GM18909 (cell line): ENCODE data around the gene DNAJB8.

Source experiments
- ATAC-seq: cut with Tn5 transposase; IDR thresholded peaks from one replicate; pipeline ENCODE4 v1.9.1; 2021; ENCODE audit warnings: mild to moderate bottlenecking; ENCODE audit not compliant: unreplicated experiment, poor library complexity

DNAJB8 gene

GRCh38 chr3:128484404-128485281 is 18.0 kb upstream of the DNAJB8 start:
- no peak for ATAC-seq

- no peak for ATAC-seq
Measured at GRCh38 chr3:128483657-128484403, 17.1 kb upstream of the DNAJB8 start.

- ATAC-seq: no peak
Measured at GRCh38 chr3:128482666-128483656, 16.3 kb upstream of the DNAJB8 start.

GRCh38 chr3:128482175-128482574 is 15.5 kb upstream of the DNAJB8 start:
- ATAC-seq: no peak

GRCh38 chr3:128481438-128481942 is 14.8 kb upstream of the DNAJB8 start:
- ATAC-seq: no peak

GRCh38 chr3:128480717-128481437 is 14.2 kb upstream of the DNAJB8 start:
- ATAC-seq: no peak

- no peak for ATAC-seq
Measured at GRCh38 chr3:128480278-128480677, 13.6 kb upstream of the DNAJB8 start.

GRCh38 chr3:128479558-128480086 is 12.9 kb upstream of the DNAJB8 start:
- ATAC-seq: no peak

- no peak for ATAC-seq
Measured at GRCh38 chr3:128478576-128479506, 12.2 kb upstream of the DNAJB8 start.

- no peak for ATAC-seq
Measured at GRCh38 chr3:128476659-128477058, 10.0 kb upstream of the DNAJB8 start.

GRCh38 chr3:128475355-128475754 is 8.7 kb upstream of the DNAJB8 start:
- no peak for ATAC-seq

- ATAC-seq: no peak
Measured at GRCh38 chr3:128473737-128474136, 7.0 kb upstream of the DNAJB8 start.

- ATAC-seq: no peak
Measured at GRCh38 chr3:128473180-128473519, 6.5 kb upstream of the DNAJB8 start.

- no peak for ATAC-seq
Measured at GRCh38 chr3:128472449-128473179, 5.9 kb upstream of the DNAJB8 start.

GRCh38 chr3:128471720-128472119 is 5.0 kb upstream of the DNAJB8 start:
- ATAC-seq: no peak

GRCh38 chr3:128471110-128471509 is 4.4 kb upstream of the DNAJB8 start:
- no peak for ATAC-seq

GRCh38 chr3:128470134-128470899 is 3.6 kb upstream of the DNAJB8 start:
- no peak for ATAC-seq
